K562 (cell line): ENCODE results near the gene PPP2R5A. TPM values are rescaled to one million over a fixed set of nuclear protein-coding genes. Genes with fewer than 3 reads are reported as not detected.
A peak's percentile ranks its signal among the peaks of the same experiment; 100 is the strongest.
"Not testable (repeated sequence)": the region's sequence is repeated elsewhere in the genome, so short reads cannot be mapped to it uniquely, and the experiment has no call there.

ENCODE experiments used
- ATAC-seq: fragments of 200-7000 bp; cut with Tn5 transposase; 3 replicates; pipeline ENCODE4 v1.9.1; 2020; ENCODE audit warnings: moderate library complexity
- BruUV-seq: library from RNA; stranded (reverse); fragments of 400-500 nt; replicated peaks from 2 replicates; lab custom pipeline; 2021; lab: Mats Ljungman, UMichigan
- CTCF ChIA-PET: fragments of 300-600 bp; formaldehyde crosslinking; extraction: SDS; loops from one replicate; lab custom pipeline; 2021; ENCODE audit warnings: low intra/inter-chr PET ratio; lab: Yijun Ruan, JAX
- POLR2A ChIA-PET: fragments of 300-600, 350-650 bp; sonication (Branson Sonifier 250); formaldehyde crosslinking; extraction: SDS; loops from one replicate; lab custom pipeline; 2021; ENCODE audit warnings: antibody characterized with exemption, inconsistent platforms; lab: Yijun Ruan, JAX
- DNase-seq, 4 experiments: peaks; one replicate each; pipeline versions ENCODE4 v3.0.0 to v3.0.0-alpha.2; 2011 to 2018; ENCODE audit warnings: low spot score in 3 of 4, mixed read lengths in 3 of 4; ENCODE audit errors: extremely low read depth in 1 of 4
- FAIRE-seq: peaks from 2 replicates; lab custom pipeline; 2011; peaks lifted over from hg19 to GRCh38; lab: Jason Lieb, UNC
- H2AFZ ChIP-seq: 2 replicates; pipeline ENCODE4 v1.6.0; 2011; ENCODE audit warnings: low read depth, low read length, control low read depth, inconsistent platforms
- H3K27ac ChIP-seq: fragments of 200-600 bp; 3 replicates; pipeline ENCODE4 v1.8.0; 2011; ENCODE audit warnings: low read depth, mild to moderate bottlenecking, control low read depth, inconsistent platforms, low read length, moderate library complexity, mixed read lengths; ENCODE audit errors: extremely low read depth
- H3K27me3 ChIP-seq, 2 experiments: fragments of 300-600 bp in 1 of 2; 2 replicates in 1 of 2; 3 replicates in 1 of 2; pipeline versions ENCODE4 v1.6.0 to v1.8.0; 2011; ENCODE audit warnings: inconsistent platforms in 2 of 2, low read length in 2 of 2, mild to moderate bottlenecking in 1 of 2, mixed read lengths in 1 of 2, moderate library complexity in 1 of 2; ENCODE audit not compliant: control insufficient read depth in 2 of 2, insufficient read depth in 2 of 2
- H3K36me3 ChIP-seq: fragments of 300-600 bp; 3 replicates; pipeline ENCODE4 v1.8.0; 2011; ENCODE audit warnings: mild to moderate bottlenecking, low read length, inconsistent platforms; ENCODE audit not compliant: control insufficient read depth, insufficient read depth
- H3K4me1 ChIP-seq, 2 experiments: fragments of 200-600 bp in 1 of 2; replicated peaks in 1 of 2; 2 replicates in 1 of 2; 3 replicates in 1 of 2; pipeline versions ENCODE4 v1.5.1 to v1.8.0; 2011; ENCODE audit warnings: inconsistent platforms in 2 of 2, low read length in 2 of 2, mild to moderate bottlenecking in 1 of 2, mixed read lengths in 1 of 2, moderate library complexity in 1 of 2; ENCODE audit not compliant: control insufficient read depth in 2 of 2, insufficient read depth in 2 of 2
- H3K4me2 ChIP-seq: 2 replicates; pipeline ENCODE4 v1.6.1; 2011; ENCODE audit warnings: low read length, control low read depth, inconsistent platforms, mixed read lengths; ENCODE audit not compliant: insufficient read depth
- H3K4me3 ChIP-seq: fragments of 200-600 bp; sonication (generic), shearing (Covaris generic); 2 replicates; pipeline ENCODE4 v1.5.1; 2016; ENCODE audit warnings: control low read depth, inconsistent platforms
- H3K79me2 ChIP-seq: fragments of 200-600 bp; 3 replicates; pipeline ENCODE4 v1.8.0; 2011; ENCODE audit warnings: low read length, inconsistent platforms; ENCODE audit not compliant: control insufficient read depth, insufficient read depth
- H3K9ac ChIP-seq, 2 experiments: 2 replicates each; pipeline versions ENCODE4 v1.6.0 to v1.6.1; 2011; ENCODE audit warnings: low read depth in 2 of 2, low read length in 2 of 2, control low read depth in 1 of 2, inconsistent platforms in 1 of 2, mild to moderate bottlenecking in 1 of 2, mixed read lengths in 1 of 2; ENCODE audit not compliant: insufficient read depth in 1 of 2
- H3K9me1 ChIP-seq: one replicate; pipeline ENCODE4 v1.6.0; 2011; ENCODE audit warnings: inconsistent platforms, mild to moderate bottlenecking, low read length, moderate library complexity; ENCODE audit not compliant: control insufficient read depth, insufficient read depth
- H3K9me3 ChIP-seq: replicated peaks from 2 replicates; pipeline ENCODE4 v1.5.1; 2011; ENCODE audit warnings: low read depth, low read length, inconsistent platforms; ENCODE audit not compliant: control insufficient read depth, insufficient read depth
- H4K20me1 ChIP-seq: replicated peaks from 2 replicates; pipeline ENCODE4 v1.6.1; 2011; ENCODE audit warnings: low read length, inconsistent platforms, mixed read lengths; ENCODE audit not compliant: control insufficient read depth, insufficient read depth
- EP400 ChIP-seq: fragments of 450-650 bp; IDR thresholded peaks from 2 replicates; pipeline ENCODE4 v1.6.1; 2017; ENCODE audit warnings: antibody characterized with exemption, mild to moderate bottlenecking, moderate library complexity
- FOXK2 ChIP-seq, 2 experiments: fragments of 450-650 bp; IDR thresholded peaks in 1 of 2; conservative IDR thresholded peaks in 1 of 2; 2 replicates each; pipeline ENCODE4 v1.6.1; 2016; ENCODE audit warnings: low read depth in 2 of 2, mild to moderate bottlenecking in 1 of 2
- MLLT1 ChIP-seq, 2 experiments: fragments of 450-650 bp; IDR thresholded peaks; 2 replicates each; pipeline ENCODE4 v1.6.1; 2016
- WGBS: fragments of 100-300 bp; shearing (Covaris generic); methylation state at CpG from one replicate; pipeline ENCODE4 v1.1.6; 2016; ENCODE audit warnings: low coverage, mixed read lengths; ENCODE audit not compliant: insufficient coverage; ENCODE audit errors: missing lambda C conversion rate; 5-methylcytosine and 5-hydroxymethylcytosine counted together
- in situ Hi-C: fragments of 300-500 bp; cut with MboI; formaldehyde crosslinking; loops from 4 replicates; pipeline ENCODE4 v1.15.0; 2018; ENCODE audit warnings: inconsistent platforms, mixed read lengths
- intact Hi-C: fragments of 100-400 bp; cut with micrococcal nuclease; formaldehyde crosslinking; loops from 2 replicates; pipeline ENCODE4 v1.14.2; 2022
- polyA plus RNA-seq, 8 experiments: library from polyadenylated mRNA; depleted of rRNA in 4 of 8; stranded (reverse) in 5 of 8; unstranded in 3 of 8; fragments of >200 nt; fragmentation: Nextera tagmentation in 2 of 8; fragmentation: Illumina TruSeq in 1 of 8; extraction: Ambion mirVana in 2 of 8; extraction: Trizol in 1 of 8; gene quantifications; 2 replicates each; pipeline versions ENCODE4 v1.2.1 to v1.2.3, GENCODE V29; 2011 to 2014; ENCODE audit warnings: inconsistent platforms in 1 of 8, missing spikeins in 1 of 8
- total RNA-seq, 7 experiments: library from RNA; depleted of rRNA in 6 of 7; stranded (reverse); fragments of >200 nt in 6 of 7; fragmentation: Illumina TruSeq in 2 of 7; extraction: Trizol in 2 of 7; gene quantifications; 2 replicates each; pipeline versions ENCODE4 v1.2.1 to v1.2.3, GENCODE V29; 2011 to 2021; ENCODE audit warnings: low replicate concordance in 1 of 7

The PPP2R5A gene
- total and polyA plus RNA-seq, 9 of the 15 experiments (the other 6 are each of a cell fraction or from before 2014, with no cell fraction given), result 26.9 to 106 (median 64.3) TPM

- FAIRE-seq, DNase-seq, ATAC-seq, H2AFZ ChIP-seq, H3K9me1 ChIP-seq, CTCF ChIA-PET, in situ Hi-C loops, H3K27ac ChIP-seq, H3K27me3 ChIP-seq, BruUV-seq, H3K9me3 ChIP-seq: not testable (repeated sequence)
- peak overlapping the region; percentile 27 to 46; a peak in 3 of 4 replicates for H3K9ac ChIP-seq
- POLR2A ChIA-PET, result interaction anchor here (0.6 to 3.0 kb wide), 12 partner anchors 7 to 320 kb away, joined by 3 to 15 read pairs (median 4); partner anchors contain the start of genes ATF3, DTL and INTS7
- peaks cover 11% of the 10 kb centered on the region; the same call in 1 of the 2 replicates for H4K20me1 ChIP-seq
- H3K4me3 ChIP-seq, result peak overlapping the region; percentile 32
- 30% methylated on average over 9 of the region's 9 CpGs for WGBS
- intact Hi-C loops, result loop anchor here (5.0 kb wide), 1 partner anchor 149 kb away; no protein-coding TSS in a partner anchor
- peaks cover 88% of the 10 kb centered on the region for H3K79me2 ChIP-seq
- H3K36me3 ChIP-seq, result peaks cover 17% of the 10 kb centered on the region; the same call in 2 of the 3 replicates
- peaks cover 29 to 41% of the 10 kb centered on the region in 2 experiments; a peak in 4 of 5 replicates for H3K4me1 ChIP-seq
- TF ChIP-seq FOXK2 (conservative IDR thresholded peaks at IDR 0.05 in 1 of 2, IDR thresholded peaks at IDR 0.05 in 1 of 2; ENCODE audit: low read depth in 2 of 2) (0 out of 4 replicates have a peak, but pooled peaks of 1 of the 2 experiments have one; percentile 11), EP400 (0 out of 2 replicates have a peak, but pooled peaks have one; percentile 5), MLLT1 (IDR thresholded peaks at IDR 0.05) (peak in 1 of 2 experiments; percentile 29; a peak in 1 of 4 replicates)
- H3K4me2 ChIP-seq, result peak overlapping the region; percentile 66
Measured at GRCh38 chr1:212287995-212288394, 2.8 kb downstream of the PPP2R5A start.
